ENCODE data around the gene SYTL2. TPM values are rescaled to one million over a fixed set of nuclear protein-coding genes. Genes with fewer than 3 reads are reported as not detected.
"Not testable (repeated sequence)": the region's sequence is repeated elsewhere in the genome, so short reads cannot be mapped to it uniquely, and the experiment has no call there.

SYTL2 gene
- total RNA-seq, 1 experiment from 2014 or later = 132 TPM

DNA sequence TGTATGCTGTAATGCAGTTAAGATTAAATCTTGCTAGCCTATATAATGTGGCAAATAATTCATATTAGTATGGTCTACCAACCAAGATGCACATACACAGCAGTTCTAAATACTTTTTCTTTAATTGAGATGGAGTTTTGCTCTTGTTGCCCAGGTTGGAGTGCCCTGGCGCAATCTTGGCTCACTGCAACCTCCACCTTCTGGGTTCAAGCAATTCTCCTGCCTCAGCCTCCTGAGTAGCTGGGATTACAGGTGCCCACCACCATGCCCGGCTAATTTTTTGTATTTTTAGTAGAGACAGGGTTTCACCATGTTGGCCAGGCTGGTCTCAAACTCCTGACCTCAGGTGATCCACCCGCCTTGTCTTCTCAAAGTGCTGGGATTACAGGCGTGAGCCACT is 156.6 kb downstream of the SYTL2 start:
- BruUV-seq (replicated peaks); CTCF ChIA-PET; in situ Hi-C loops (cut with HindIII; ENCODE audit: low pct_unique_long_range_greater_than_20kb, low sequenced_read_pairs); DNase-seq (ENCODE audit: low read depth, low spot score); H3K4me3 ChIP-seq (ENCODE audit: low read depth in 2 of 2, low read length in 2 of 2); POLR2A ChIA-PET; ATAC-seq; H3K27ac ChIP-seq (ENCODE audit: low read length); intact Hi-C loops (cut with micrococcal nuclease; ENCODE audit: unreplicated experiment); H3K27me3 ChIP-seq (ENCODE audit: control insufficient read depth, insufficient read depth, low read length); H3K9me3 ChIP-seq (ENCODE audit: control insufficient read depth, insufficient read depth, low read depth, low read length): not testable (repeated sequence)
- peaks cover 50% of the 10 kb centered on the region for H3K36me3 ChIP-seq (ENCODE audit: control insufficient read depth, insufficient read depth, low read length)
- peaks cover 13% of the 10 kb centered on the region for H3K4me1 ChIP-seq (ENCODE audit: control insufficient read depth, insufficient read depth, low read length)

DNA sequence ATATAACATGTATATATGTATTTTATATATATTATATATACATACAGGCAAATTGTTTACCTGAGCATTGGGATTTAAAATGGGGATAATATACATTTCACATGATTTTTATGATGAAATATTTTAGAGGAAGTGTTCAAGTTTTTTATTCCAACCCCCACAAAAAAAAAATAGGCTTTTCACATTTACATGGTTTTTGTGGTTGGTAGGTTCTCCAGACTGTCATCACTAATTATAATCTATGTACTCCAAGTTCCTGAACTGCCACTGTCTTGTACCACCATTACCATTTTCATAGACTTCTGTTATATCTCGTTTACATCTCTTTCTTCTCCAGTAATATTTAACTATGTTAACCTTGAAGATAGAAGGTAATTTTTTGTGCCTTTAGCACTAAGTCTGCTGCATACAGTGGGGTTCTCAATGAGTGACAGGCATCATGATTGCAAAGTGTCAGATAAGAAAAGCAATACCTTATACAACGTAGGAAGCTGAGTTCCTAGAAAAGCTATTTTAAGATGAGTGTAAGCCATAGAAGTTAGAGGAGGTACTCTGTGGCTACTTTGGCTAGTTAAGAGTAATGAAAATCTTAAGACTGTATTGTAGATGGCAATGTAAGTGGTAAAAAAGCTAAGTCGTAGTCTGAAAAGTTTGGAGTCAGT is 158.0 kb downstream of the SYTL2 start:
- H3K27me3 ChIP-seq (ENCODE audit: control insufficient read depth, insufficient read depth, low read length) = no peaks in the 10 kb centered on the region
- H3K4me1 ChIP-seq (ENCODE audit: control insufficient read depth, insufficient read depth, low read length) = peaks cover 12% of the 10 kb centered on the region
- ChIA-PET POLR2A (no interaction called here), CTCF (no interaction called here)
- TF ChIP-seq, protein P1, sequence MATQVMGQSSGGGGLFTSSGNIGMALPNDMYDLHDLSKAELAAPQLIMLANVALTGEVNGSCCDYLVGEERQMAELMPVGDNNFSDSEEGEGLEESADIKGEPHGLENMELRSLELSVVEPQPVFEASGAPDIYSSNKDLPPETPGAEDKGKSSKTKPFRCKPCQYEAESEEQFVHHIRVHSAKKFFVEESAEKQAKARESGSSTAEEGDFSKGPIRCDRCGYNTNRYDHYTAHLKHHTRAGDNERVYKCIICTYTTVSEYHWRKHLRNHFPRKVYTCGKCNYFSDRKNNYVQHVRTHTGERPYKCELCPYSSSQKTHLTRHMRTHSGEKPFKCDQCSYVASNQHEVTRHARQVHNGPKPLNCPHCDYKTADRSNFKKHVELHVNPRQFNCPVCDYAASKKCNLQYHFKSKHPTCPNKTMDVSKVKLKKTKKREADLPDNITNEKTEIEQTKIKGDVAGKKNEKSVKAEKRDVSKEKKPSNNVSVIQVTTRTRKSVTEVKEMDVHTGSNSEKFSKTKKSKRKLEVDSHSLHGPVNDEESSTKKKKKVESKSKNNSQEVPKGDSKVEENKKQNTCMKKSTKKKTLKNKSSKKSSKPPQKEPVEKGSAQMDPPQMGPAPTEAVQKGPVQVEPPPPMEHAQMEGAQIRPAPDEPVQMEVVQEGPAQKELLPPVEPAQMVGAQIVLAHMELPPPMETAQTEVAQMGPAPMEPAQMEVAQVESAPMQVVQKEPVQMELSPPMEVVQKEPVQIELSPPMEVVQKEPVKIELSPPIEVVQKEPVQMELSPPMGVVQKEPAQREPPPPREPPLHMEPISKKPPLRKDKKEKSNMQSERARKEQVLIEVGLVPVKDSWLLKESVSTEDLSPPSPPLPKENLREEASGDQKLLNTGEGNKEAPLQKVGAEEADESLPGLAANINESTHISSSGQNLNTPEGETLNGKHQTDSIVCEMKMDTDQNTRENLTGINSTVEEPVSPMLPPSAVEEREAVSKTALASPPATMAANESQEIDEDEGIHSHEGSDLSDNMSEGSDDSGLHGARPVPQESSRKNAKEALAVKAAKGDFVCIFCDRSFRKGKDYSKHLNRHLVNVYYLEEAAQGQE (IDR thresholded peaks at IDR 0.05; ENCODE audit: insufficient read depth in 1 of 2, low read depth in 2 of 2, low read length in 1 of 2) = no peak
- no peak for TF ChIP-seq TCF7L2 (IDR thresholded peaks at IDR 0.05; ENCODE audit: low read depth, low read length)
- no peak for TF ChIP-seq SIN3A (IDR thresholded peaks at IDR 0.05; ENCODE audit: borderline replicate concordance, insufficient read depth, low read depth, low read length)
- TF ChIP-seq, protein P2, sequence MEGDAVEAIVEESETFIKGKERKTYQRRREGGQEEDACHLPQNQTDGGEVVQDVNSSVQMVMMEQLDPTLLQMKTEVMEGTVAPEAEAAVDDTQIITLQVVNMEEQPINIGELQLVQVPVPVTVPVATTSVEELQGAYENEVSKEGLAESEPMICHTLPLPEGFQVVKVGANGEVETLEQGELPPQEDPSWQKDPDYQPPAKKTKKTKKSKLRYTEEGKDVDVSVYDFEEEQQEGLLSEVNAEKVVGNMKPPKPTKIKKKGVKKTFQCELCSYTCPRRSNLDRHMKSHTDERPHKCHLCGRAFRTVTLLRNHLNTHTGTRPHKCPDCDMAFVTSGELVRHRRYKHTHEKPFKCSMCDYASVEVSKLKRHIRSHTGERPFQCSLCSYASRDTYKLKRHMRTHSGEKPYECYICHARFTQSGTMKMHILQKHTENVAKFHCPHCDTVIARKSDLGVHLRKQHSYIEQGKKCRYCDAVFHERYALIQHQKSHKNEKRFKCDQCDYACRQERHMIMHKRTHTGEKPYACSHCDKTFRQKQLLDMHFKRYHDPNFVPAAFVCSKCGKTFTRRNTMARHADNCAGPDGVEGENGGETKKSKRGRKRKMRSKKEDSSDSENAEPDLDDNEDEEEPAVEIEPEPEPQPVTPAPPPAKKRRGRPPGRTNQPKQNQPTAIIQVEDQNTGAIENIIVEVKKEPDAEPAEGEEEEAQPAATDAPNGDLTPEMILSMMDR (IDR thresholded peaks at IDR 0.05) = no peak
- TF ChIP-seq POLR2AphosphoS5 (IDR thresholded peaks at IDR 0.05; ENCODE audit: low read depth, low read length) = no peak
- H3K27ac ChIP-seq (ENCODE audit: low read length) = 0 out of 2 replicates have a peak overlapping the region, but pooled peaks have one; percentile 17
- H3K36me3 ChIP-seq (ENCODE audit: control insufficient read depth, insufficient read depth, low read length) = peaks cover 36% of the 10 kb centered on the region
- intact Hi-C loops (cut with micrococcal nuclease; ENCODE audit: unreplicated experiment) (no loop called here), in situ Hi-C loops (cut with HindIII; ENCODE audit: low pct_unique_long_range_greater_than_20kb, low sequenced_read_pairs) (no loop called here)
- H3K4me3 ChIP-seq (ENCODE audit: low read depth in 2 of 2, low read length in 2 of 2) = no peak overlapping the region
- no peak for ATAC-seq
- no peaks in the 10 kb centered on the region for H3K9me3 ChIP-seq (ENCODE audit: control insufficient read depth, insufficient read depth, low read depth, low read length)
- no peak for DNase-seq (ENCODE audit: low read depth, low spot score)
- BruUV-seq (replicated peaks) = no TSS peak

DNA sequence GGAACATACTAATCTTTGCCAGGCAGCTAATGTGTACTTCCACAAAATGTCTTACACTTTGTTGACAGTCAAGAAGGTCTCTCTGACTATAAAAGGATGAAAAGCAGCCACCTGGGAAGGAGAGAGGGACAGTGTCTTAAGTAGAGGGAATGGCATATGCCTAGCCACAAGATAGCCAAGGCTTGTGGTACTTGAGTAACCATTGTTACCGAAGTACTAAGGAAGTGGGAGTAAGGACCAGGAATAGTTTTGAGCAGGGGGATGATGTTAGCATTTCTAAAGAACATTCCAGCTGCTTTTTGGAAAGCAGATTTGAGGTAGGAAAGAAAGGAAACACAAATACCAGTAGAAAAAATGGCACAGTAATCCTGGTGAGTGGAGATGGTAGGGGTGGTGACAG is 159.8 kb downstream of the SYTL2 start:
- TF ChIP-seq POLR2AphosphoS5 (IDR thresholded peaks at IDR 0.05; ENCODE audit: low read depth, low read length) = no peak
- TF ChIP-seq, protein P1 (IDR thresholded peaks at IDR 0.05; ENCODE audit: insufficient read depth in 1 of 2, low read depth in 2 of 2, low read length in 1 of 2) = no peak
- TF ChIP-seq SIN3A (IDR thresholded peaks at IDR 0.05; ENCODE audit: borderline replicate concordance, insufficient read depth, low read depth, low read length) = no peak
- TF ChIP-seq, protein P2 (IDR thresholded peaks at IDR 0.05) = no peak
- no peak for TF ChIP-seq TCF7L2 (IDR thresholded peaks at IDR 0.05; ENCODE audit: low read depth, low read length)
- ATAC-seq (no peak), DNase-seq (ENCODE audit: low read depth, low spot score) (no peak)
- Histone ChIP-seq H3K4me3 (ENCODE audit: low read depth in 2 of 2, low read length in 2 of 2) (no peak overlapping the region), H3K27me3 (ENCODE audit: control insufficient read depth, insufficient read depth, low read length) (no peaks in the 10 kb centered on the region), H3K36me3 (ENCODE audit: control insufficient read depth, insufficient read depth, low read length) (peaks cover 18% of the 10 kb centered on the region), H3K4me1 (ENCODE audit: control insufficient read depth, insufficient read depth, low read length) (peaks cover 20% of the 10 kb centered on the region), H3K9me3 (ENCODE audit: control insufficient read depth, insufficient read depth, low read depth, low read length) (no peaks in the 10 kb centered on the region), H3K27ac (ENCODE audit: low read length) (no peak overlapping the region)
- POLR2A ChIA-PET = no interaction called here
- BruUV-seq (replicated peaks) = no TSS peak
- in situ Hi-C loops (cut with HindIII; ENCODE audit: low pct_unique_long_range_greater_than_20kb, low sequenced_read_pairs) (no loop called here), intact Hi-C loops (cut with micrococcal nuclease; ENCODE audit: unreplicated experiment) (no loop called here)
- CTCF ChIA-PET = no interaction called here

Data from Panc1 (cell line).